Neural cell (in vitro differentiated cells): ENCODE results near the gene PAX2. TPM values are rescaled to one million over a fixed set of nuclear protein-coding genes. Genes with fewer than 3 reads are reported as not detected.

Experiments
- H2AFZ ChIP-seq: fragments of 200-600, 300-800 bp; sonication (generic), shearing (Covaris generic); 2 replicates; pipeline ENCODE4 v1.6.0; 2014; ENCODE audit warnings: low read depth, mild to moderate bottlenecking, antibody characterized with exemption, low read length, moderate library complexity
- H3F3A ChIP-seq: fragments of 200-600 bp; shearing (Covaris generic); 2 replicates; pipeline ENCODE4 v1.6.1; 2016; ENCODE audit warnings: mild to moderate bottlenecking, moderate library complexity, mixed read lengths, antibody characterized with exemption, low read length; ENCODE audit not compliant: insufficient read depth, poor library complexity, severe bottlenecking
- H3K27ac ChIP-seq: fragments of 200-600, 300-800 bp; sonication (generic), shearing (Covaris generic); 2 replicates; pipeline ENCODE4 v1.5.1; 2014; ENCODE audit warnings: mild to moderate bottlenecking, low read length, moderate library complexity
- H3K27me3 ChIP-seq: fragments of 300-800, 200-600 bp; sonication (generic), shearing (Covaris generic); 2 replicates; pipeline ENCODE4 v1.6.0; 2014; ENCODE audit warnings: mild to moderate bottlenecking, low read depth, low read length, moderate library complexity; ENCODE audit not compliant: insufficient read depth
- H3K36me3 ChIP-seq: fragments of 300-800, 200-600 bp; sonication (generic), shearing (Covaris generic); 2 replicates; pipeline ENCODE4 v1.5.1; 2014; ENCODE audit warnings: mild to moderate bottlenecking, antibody characterized with exemption, low read length, moderate library complexity; ENCODE audit not compliant: insufficient read depth
- H3K4me2 ChIP-seq: fragments of 300-800, 200-600 bp; sonication (generic), shearing (Covaris generic); 2 replicates; pipeline ENCODE4 v1.6.0; 2014; ENCODE audit warnings: mild to moderate bottlenecking, low read length
- H3K4me3 ChIP-seq: fragments of 300-800, 200-600 bp; sonication (generic), shearing (Covaris generic); 2 replicates; pipeline ENCODE4 v1.5.1; 2014; ENCODE audit warnings: mild to moderate bottlenecking, low read length, moderate library complexity
- H3K79me2 ChIP-seq: fragments of 200-600 bp; shearing (Covaris generic); replicated peaks from 2 replicates; pipeline ENCODE4 v1.6.0; 2014; ENCODE audit warnings: mild to moderate bottlenecking, low read length, moderate library complexity; ENCODE audit not compliant: insufficient read depth
- H3K9ac ChIP-seq: fragments of 300-800, 200-600 bp; sonication (generic), shearing (Covaris generic); 2 replicates; pipeline ENCODE4 v1.6.1; 2016; ENCODE audit warnings: mild to moderate bottlenecking, low read length, mixed read lengths
- H3K9me2 ChIP-seq: fragments of 200-600 bp; shearing (Covaris generic); 2 replicates; pipeline ENCODE4 v1.6.1; 2016; ENCODE audit warnings: mild to moderate bottlenecking, low read length, mixed read lengths; ENCODE audit not compliant: insufficient read depth
- H3K9me3 ChIP-seq: fragments of 200-600, 300-800 bp; sonication (generic), shearing (Covaris generic); 2 replicates; pipeline ENCODE4 v1.6.1; 2016; ENCODE audit warnings: mild to moderate bottlenecking, mixed run types, low read length, moderate library complexity, mixed read lengths
- H4K20me1 ChIP-seq: fragments of 200-600 bp; shearing (Covaris generic); 2 replicates; pipeline ENCODE4 v1.6.1; 2016; ENCODE audit warnings: mild to moderate bottlenecking, mixed run types; ENCODE audit not compliant: insufficient read depth
- EP300 ChIP-seq: fragments of 450-650 bp; conservative IDR thresholded peaks from 2 replicates; pipeline ENCODE4 v1.6.1; 2014; ENCODE audit warnings: antibody characterized with exemption, mild to moderate bottlenecking, moderate library complexity; ENCODE audit not compliant: poor library complexity, severe bottlenecking
- EZH2 ChIP-seq: fragments of 200-600, 300-800 bp; shearing (Covaris generic), sonication (generic); IDR thresholded peaks from 2 replicates; pipeline ENCODE4 v1.6.1; 2014; ENCODE audit warnings: antibody characterized with exemption, low read length, borderline replicate concordance, mild to moderate bottlenecking; ENCODE audit not compliant: insufficient read depth, poor library complexity, severe bottlenecking
- MXI1 ChIP-seq: fragments of 450-650 bp; conservative IDR thresholded peaks from 2 replicates; pipeline ENCODE4 v1.6.1; 2014; ENCODE audit warnings: antibody characterized with exemption, mild to moderate bottlenecking; ENCODE audit not compliant: poor library complexity, severe bottlenecking
- POLR2AphosphoS5 ChIP-seq: IDR thresholded peaks from 2 replicates; pipeline ENCODE4 v1.6.1; 2012
- RAD21 ChIP-seq: fragments of 450-650 bp; conservative IDR thresholded peaks from 2 replicates; pipeline ENCODE4 v1.6.1; 2014; ENCODE audit warnings: antibody characterized with exemption, mild to moderate bottlenecking, moderate library complexity
- SMC3 ChIP-seq: fragments of 450-650 bp; conservative IDR thresholded peaks from 2 replicates; pipeline ENCODE4 v1.6.1; 2014; ENCODE audit warnings: antibody characterized with exemption, mild to moderate bottlenecking, moderate library complexity; ENCODE audit not compliant: poor library complexity
- TAF1 ChIP-seq: IDR thresholded peaks from 2 replicates; pipeline ENCODE4 v1.6.1; 2012; ENCODE audit warnings: low read depth
- polyA plus RNA-seq: library from polyadenylated mRNA; depleted of rRNA; stranded (reverse); fragments of >200 nt; gene quantifications from 2 replicates; pipeline ENCODE4 v1.2.3, GENCODE V29; 2014
- TF ChIP-seq, protein P1 (sequence below): IDR thresholded peaks from 2 replicates; pipeline ENCODE4 v1.6.1; 2012; ENCODE audit warnings: borderline replicate concordance
- TF ChIP-seq, protein P2 (sequence below): fragments of 450-650 bp; IDR thresholded peaks from 2 replicates; pipeline ENCODE4 v1.5.1; 2014; ENCODE audit warnings: antibody characterized with exemption, mild to moderate bottlenecking, moderate library complexity; ENCODE audit not compliant: poor library complexity, severe bottlenecking

The PAX2 gene
- polyA plus RNA-seq, 1 donor from 2014 or later: not detected

DNA sequence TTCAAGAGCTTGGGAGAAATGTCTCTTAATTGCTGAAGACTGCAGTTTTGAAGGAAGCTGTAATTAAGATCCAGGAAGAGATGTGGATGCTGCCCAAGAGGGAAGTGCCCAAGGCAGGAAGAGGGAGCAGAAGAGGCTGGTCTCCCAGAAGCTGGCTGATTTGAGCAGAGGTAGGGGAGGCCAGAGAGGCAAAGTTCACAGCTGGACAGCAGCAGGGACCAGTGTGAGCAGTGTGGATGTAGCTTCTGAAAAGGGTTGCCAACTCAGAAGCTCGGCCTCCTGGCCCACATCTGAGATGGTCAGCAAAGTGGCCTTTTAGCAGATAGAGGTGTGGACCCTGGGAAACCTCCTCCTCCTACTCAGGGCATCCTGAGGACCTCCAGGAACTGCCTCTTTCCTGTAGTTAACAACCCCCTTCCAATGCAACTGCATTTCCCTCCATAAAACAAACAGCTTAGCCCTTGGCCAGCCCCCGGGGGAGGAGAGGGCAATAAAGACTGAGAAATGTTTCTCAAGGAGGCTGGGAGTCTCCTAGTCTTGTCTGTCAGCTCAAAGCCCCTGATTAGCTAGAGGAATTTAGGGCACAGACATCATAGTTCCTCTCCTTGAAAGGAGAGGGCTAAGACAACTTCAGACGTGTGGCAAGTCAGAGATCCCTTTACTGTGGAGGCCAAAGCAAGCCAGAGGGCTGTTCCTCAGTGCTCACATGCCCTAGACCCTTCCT lies 69.5 kb downstream of the PAX2 start:
- TF ChIP-seq MXI1 (no peak), SMC3 (no peak), TAF1 (no peak), EP300 (no peak), POLR2AphosphoS5 (no peak), EZH2 (no peak), RAD21 (no peak)
- TF ChIP-seq, protein P1, sequence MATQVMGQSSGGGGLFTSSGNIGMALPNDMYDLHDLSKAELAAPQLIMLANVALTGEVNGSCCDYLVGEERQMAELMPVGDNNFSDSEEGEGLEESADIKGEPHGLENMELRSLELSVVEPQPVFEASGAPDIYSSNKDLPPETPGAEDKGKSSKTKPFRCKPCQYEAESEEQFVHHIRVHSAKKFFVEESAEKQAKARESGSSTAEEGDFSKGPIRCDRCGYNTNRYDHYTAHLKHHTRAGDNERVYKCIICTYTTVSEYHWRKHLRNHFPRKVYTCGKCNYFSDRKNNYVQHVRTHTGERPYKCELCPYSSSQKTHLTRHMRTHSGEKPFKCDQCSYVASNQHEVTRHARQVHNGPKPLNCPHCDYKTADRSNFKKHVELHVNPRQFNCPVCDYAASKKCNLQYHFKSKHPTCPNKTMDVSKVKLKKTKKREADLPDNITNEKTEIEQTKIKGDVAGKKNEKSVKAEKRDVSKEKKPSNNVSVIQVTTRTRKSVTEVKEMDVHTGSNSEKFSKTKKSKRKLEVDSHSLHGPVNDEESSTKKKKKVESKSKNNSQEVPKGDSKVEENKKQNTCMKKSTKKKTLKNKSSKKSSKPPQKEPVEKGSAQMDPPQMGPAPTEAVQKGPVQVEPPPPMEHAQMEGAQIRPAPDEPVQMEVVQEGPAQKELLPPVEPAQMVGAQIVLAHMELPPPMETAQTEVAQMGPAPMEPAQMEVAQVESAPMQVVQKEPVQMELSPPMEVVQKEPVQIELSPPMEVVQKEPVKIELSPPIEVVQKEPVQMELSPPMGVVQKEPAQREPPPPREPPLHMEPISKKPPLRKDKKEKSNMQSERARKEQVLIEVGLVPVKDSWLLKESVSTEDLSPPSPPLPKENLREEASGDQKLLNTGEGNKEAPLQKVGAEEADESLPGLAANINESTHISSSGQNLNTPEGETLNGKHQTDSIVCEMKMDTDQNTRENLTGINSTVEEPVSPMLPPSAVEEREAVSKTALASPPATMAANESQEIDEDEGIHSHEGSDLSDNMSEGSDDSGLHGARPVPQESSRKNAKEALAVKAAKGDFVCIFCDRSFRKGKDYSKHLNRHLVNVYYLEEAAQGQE: no peak
- TF ChIP-seq, protein P2, sequence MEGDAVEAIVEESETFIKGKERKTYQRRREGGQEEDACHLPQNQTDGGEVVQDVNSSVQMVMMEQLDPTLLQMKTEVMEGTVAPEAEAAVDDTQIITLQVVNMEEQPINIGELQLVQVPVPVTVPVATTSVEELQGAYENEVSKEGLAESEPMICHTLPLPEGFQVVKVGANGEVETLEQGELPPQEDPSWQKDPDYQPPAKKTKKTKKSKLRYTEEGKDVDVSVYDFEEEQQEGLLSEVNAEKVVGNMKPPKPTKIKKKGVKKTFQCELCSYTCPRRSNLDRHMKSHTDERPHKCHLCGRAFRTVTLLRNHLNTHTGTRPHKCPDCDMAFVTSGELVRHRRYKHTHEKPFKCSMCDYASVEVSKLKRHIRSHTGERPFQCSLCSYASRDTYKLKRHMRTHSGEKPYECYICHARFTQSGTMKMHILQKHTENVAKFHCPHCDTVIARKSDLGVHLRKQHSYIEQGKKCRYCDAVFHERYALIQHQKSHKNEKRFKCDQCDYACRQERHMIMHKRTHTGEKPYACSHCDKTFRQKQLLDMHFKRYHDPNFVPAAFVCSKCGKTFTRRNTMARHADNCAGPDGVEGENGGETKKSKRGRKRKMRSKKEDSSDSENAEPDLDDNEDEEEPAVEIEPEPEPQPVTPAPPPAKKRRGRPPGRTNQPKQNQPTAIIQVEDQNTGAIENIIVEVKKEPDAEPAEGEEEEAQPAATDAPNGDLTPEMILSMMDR: no peak
- Histone ChIP-seq H3K27me3 (peaks cover 70% of the 10 kb centered on the region), H3K27ac (no peak overlapping the region), H3K4me2 (no peak overlapping the region), H3K9ac (no peak overlapping the region), H3K4me3 (no peak overlapping the region), H3K9me3 (no peaks in the 10 kb centered on the region), H3F3A (no peaks in the 10 kb centered on the region), H4K20me1 (no peaks in the 10 kb centered on the region), H3K36me3 (no peaks in the 10 kb centered on the region), H3K9me2 (no peaks in the 10 kb centered on the region), H2AFZ (no peak overlapping the region), H3K79me2 (no peaks in the 10 kb centered on the region)

DNA sequence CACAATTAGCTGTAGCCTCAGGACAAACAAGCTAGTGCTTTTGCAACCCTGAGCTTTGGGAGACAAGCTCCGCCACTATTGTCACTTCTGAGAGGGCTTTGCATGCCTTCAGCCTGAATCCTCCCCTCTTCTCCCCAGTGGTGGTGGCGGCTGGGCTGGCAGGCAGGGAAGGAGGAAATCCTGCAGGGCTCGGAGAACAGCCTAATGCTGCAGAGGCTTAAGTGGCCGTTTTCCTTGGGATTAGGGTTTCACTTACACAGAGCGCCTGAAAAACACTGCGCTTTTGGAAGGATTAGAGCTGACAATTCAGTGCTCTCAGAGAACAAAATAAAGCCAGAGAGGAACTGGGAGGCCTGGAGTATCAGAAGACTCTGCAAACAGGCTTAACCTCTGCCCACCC lies 71.3 kb downstream of the PAX2 start:
- Histone ChIP-seq H3K4me3 (no peak overlapping the region), H3K4me2 (no peak overlapping the region), H3K36me3 (no peaks in the 10 kb centered on the region), H3K27me3 (peaks cover 87% of the 10 kb centered on the region), H3K27ac (no peak overlapping the region), H2AFZ (no peak overlapping the region), H3K9ac (no peak overlapping the region), H4K20me1 (no peaks in the 10 kb centered on the region), H3K9me2 (no peaks in the 10 kb centered on the region), H3K79me2 (no peaks in the 10 kb centered on the region), H3K9me3 (no peaks in the 10 kb centered on the region), H3F3A (no peaks in the 10 kb centered on the region)
- TF ChIP-seq, protein P1: no peak
- TF ChIP-seq EZH2 (no peak), POLR2AphosphoS5 (no peak), MXI1 (no peak), TAF1 (no peak), RAD21 (no peak), EP300 (no peak), SMC3 (no peak)
- TF ChIP-seq, protein P2: no peak
